H1 (cell line): ENCODE measurements around the gene STK33. TPM values are rescaled to one million over a fixed set of nuclear protein-coding genes. Genes with fewer than 3 reads are reported as not detected.

Source experiments
- BCL11A ChIP-seq, 2 experiments: IDR thresholded peaks; one replicate each; pipeline ENCODE4 v1.6.1; 2011; ENCODE audit warnings: low read depth in 2 of 2, low read length in 2 of 2, mild to moderate bottlenecking in 2 of 2
- EP300 ChIP-seq, 2 experiments: IDR thresholded peaks; 1 replicate in 1 of 2; 2 replicates in 1 of 2; pipeline ENCODE4 v1.6.1; 2011 to 2012; ENCODE audit warnings: low read depth in 2 of 2, low read length in 2 of 2, mild to moderate bottlenecking in 2 of 2, borderline replicate concordance in 1 of 2, inconsistent platforms in 1 of 2, moderate library complexity in 1 of 2
- GTF2F1 ChIP-seq: IDR thresholded peaks from 2 replicates; pipeline ENCODE4 v1.6.1; 2012; ENCODE audit warnings: low read depth, low read length, improper control_type of control experiment, borderline replicate concordance
- SIN3A ChIP-seq, 2 experiments: IDR thresholded peaks in 1 of 2; conservative IDR thresholded peaks in 1 of 2; 2 replicates each; pipeline ENCODE4 v1.6.1; 2011 to 2012; ENCODE audit warnings: low read length in 2 of 2, improper control_type of control experiment in 1 of 2, low read depth in 1 of 2, mild to moderate bottlenecking in 1 of 2
- TAF1 ChIP-seq: IDR thresholded peaks from 2 replicates; pipeline ENCODE4 v1.6.1; 2011; ENCODE audit warnings: mild to moderate bottlenecking, low read depth, low read length
- polyA plus RNA-seq, 7 experiments: library from polyadenylated mRNA; depleted of rRNA in 3 of 7; stranded (reverse) in 5 of 7; unstranded in 2 of 7; fragments of >200 nt in 5 of 7; fragments of 200-250 nt in 2 of 7; gene quantifications; 1 replicate in 5 of 7; 2 replicates in 1 of 7; 4 replicates in 1 of 7; pipeline versions ENCODE4 v1.2.1 to v1.2.3, GENCODE V29; 2011 to 2013; ENCODE audit warnings: missing spikeins in 2 of 7, mixed read lengths in 2 of 7
- total RNA-seq: library from RNA; stranded (reverse); fragmentation: NEBNext Ultra II Directional; extraction: Animal tissue kit (Norgen Biotek cat#: 25700); gene quantifications from 2 replicates; pipeline ENCODE4 v1.2.1, GENCODE V29; 2021

STK33 gene
- total and polyA plus RNA-seq, 2 of the 8 experiments (the other 6 are each of a cell fraction or from before 2014, with no cell fraction given): 8.8 to 25.1 TPM

DNA sequence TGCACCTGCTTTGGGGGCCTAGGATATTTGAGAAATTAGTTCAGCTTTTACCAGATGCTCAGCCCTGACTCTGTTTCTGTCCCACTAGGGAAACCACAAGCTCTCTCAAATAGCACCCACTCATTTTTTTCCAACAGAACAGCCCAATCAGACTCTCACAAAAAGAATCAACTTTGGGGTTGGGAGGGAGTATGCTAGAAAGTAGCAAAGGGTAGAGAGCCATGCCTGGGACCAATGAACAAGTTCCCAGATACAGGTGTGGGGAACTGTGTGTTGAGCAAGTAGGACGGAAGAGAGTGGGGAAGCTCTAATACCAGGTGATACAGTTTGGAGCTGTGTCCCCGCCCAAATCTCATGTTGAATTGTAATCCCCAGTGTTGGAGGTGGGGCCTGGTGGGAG, 47.3 kb upstream of the STK33 start (continued):
- TF ChIP-seq EP300 (IDR thresholded peaks at IDR 0.05; ENCODE audit: borderline replicate concordance in 1 of 2, low read depth in 2 of 2, low read length in 2 of 2): no peak
- TF ChIP-seq SIN3A (conservative IDR thresholded peaks at IDR 0.05 in 1 of 2, IDR thresholded peaks at IDR 0.05 in 1 of 2; ENCODE audit: low read depth in 1 of 2, low read length in 2 of 2): no peak
- TF ChIP-seq TAF1: no peak
- no peak for TF ChIP-seq GTF2F1
- TF ChIP-seq BCL11A (IDR thresholded peaks at IDR 0.05; ENCODE audit: low read depth in 2 of 2, low read length in 2 of 2): no peak
